Keratinocyte (primary cell): Measurements from ENCODE around the gene MEP1B.

Source experiments
- EZH2 ChIP-seq: IDR thresholded peaks from one replicate; pipeline ENCODE4 v1.6.1; 2012; ENCODE audit warnings: inconsistent platforms, mild to moderate bottlenecking, low read length, moderate library complexity
- TF ChIP-seq, protein P1 (sequence below), 3 experiments: IDR thresholded peaks in 1 of 3; conservative IDR thresholded peaks in 1 of 3; optimal IDR thresholded peaks in 1 of 3; 2 replicates in 2 of 3; 3 replicates in 1 of 3; pipeline versions ENCODE3 to v1.5.1; 2011; ENCODE audit warnings: low read length in 3 of 3, mild to moderate bottlenecking in 3 of 3, moderate library complexity in 2 of 3, control low read depth in 1 of 3, inconsistent platforms in 1 of 3; ENCODE audit not compliant: insufficient read depth in 2 of 3; ENCODE audit errors: extremely low read depth in 1 of 3

DNA sequence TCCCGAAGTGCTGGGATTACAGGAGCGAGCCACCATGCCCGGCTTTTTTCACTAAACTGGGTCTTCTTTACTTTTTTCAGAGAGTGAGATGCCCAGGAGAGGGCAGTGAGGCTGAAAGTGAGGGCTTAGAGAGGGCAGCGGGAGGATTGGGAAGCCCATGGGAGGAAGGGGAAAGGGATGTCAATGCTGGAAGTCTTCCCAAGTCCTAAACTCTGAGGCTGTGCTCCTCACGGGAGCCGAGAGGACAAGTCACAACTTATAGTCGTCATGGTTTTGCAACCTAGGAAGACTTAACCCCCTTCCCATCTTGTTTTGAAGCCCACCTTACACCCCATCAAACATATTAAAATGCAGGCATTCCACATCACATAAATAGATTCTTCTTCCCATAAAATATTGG, 15.1 kb upstream of the MEP1B start:
- TF ChIP-seq, protein P1, sequence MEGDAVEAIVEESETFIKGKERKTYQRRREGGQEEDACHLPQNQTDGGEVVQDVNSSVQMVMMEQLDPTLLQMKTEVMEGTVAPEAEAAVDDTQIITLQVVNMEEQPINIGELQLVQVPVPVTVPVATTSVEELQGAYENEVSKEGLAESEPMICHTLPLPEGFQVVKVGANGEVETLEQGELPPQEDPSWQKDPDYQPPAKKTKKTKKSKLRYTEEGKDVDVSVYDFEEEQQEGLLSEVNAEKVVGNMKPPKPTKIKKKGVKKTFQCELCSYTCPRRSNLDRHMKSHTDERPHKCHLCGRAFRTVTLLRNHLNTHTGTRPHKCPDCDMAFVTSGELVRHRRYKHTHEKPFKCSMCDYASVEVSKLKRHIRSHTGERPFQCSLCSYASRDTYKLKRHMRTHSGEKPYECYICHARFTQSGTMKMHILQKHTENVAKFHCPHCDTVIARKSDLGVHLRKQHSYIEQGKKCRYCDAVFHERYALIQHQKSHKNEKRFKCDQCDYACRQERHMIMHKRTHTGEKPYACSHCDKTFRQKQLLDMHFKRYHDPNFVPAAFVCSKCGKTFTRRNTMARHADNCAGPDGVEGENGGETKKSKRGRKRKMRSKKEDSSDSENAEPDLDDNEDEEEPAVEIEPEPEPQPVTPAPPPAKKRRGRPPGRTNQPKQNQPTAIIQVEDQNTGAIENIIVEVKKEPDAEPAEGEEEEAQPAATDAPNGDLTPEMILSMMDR (optimal IDR thresholded peaks at IDR 0.05 in 1 of 3, IDR thresholded peaks at IDR 0.05 in 1 of 3, conservative IDR thresholded peaks at IDR 0.05 in 1 of 3; ENCODE audit: extremely low read depth in 1 of 3, insufficient read depth in 2 of 3, low read length in 3 of 3): no peak
- TF ChIP-seq EZH2: no peak
